CD4-positive, alpha-beta T cell treated with Interleukin-2 at 100 ng/mL for 4 hours (primary cell): ENCODE measurements around the gene KCNK17.

Experiments
- DNase-seq: peaks from one replicate; pipeline ENCODE4 v3.0.0-alpha.2; 2020; ENCODE audit warnings: low spot score

Gene KCNK17

GRCh38 chr6:39266782-39267355, 47.4 kb downstream of the KCNK17 start:
- DNase-seq = no peak

GRCh38 chr6:39266375-39266774, 47.8 kb downstream of the KCNK17 start:
- DNase-seq = no peak

GRCh38 chr6:39263303-39264037, 50.7 kb downstream of the KCNK17 start:
- DNase-seq = no peak

GRCh38 chr6:39261751-39262150, 52.5 kb downstream of the KCNK17 start:
- no peak for DNase-seq

- DNase-seq = no peak
Observed at GRCh38 chr6:39260953-39261352, 53.3 kb downstream of the KCNK17 start.

GRCh38 chr6:39260456-39260855, 53.8 kb downstream of the KCNK17 start:
- no peak for DNase-seq

GRCh38 chr6:39256294-39256940, 57.8 kb downstream of the KCNK17 start:
- no peak for DNase-seq

GRCh38 chr6:39254999-39255535, 59.2 kb downstream of the KCNK17 start:
- no peak for DNase-seq

GRCh38 chr6:39251406-39251805, 62.8 kb downstream of the KCNK17 start:
- no peak for DNase-seq

- no peak for DNase-seq
Observed at GRCh38 chr6:39250507-39250906, 63.7 kb downstream of the KCNK17 start.

- no peak for DNase-seq
Observed at GRCh38 chr6:39249278-39249677, 64.9 kb downstream of the KCNK17 start.
